DND-41 (cell line): ENCODE data around the gene ABHD16B.

ENCODE experiments used
- CTCF ChIP-seq: IDR thresholded peaks from 2 replicates; pipeline ENCODE4 v1.5.1; 2012; ENCODE audit warnings: borderline replicate concordance, low read length, moderate library complexity, mild to moderate bottlenecking; ENCODE audit not compliant: poor library complexity, severe bottlenecking; ENCODE audit errors: extremely low read depth
- EZH2 ChIP-seq: IDR thresholded peaks from 3 replicates; pipeline ENCODE4 v1.6.1; 2012; ENCODE audit warnings: borderline replicate concordance, low read depth, mild to moderate bottlenecking, moderate library complexity, low read length, inconsistent platforms; ENCODE audit not compliant: severe bottlenecking

GRCh38 chr20:63857764-63858392 is 3.4 kb upstream of the ABHD16B start:
- TF ChIP-seq CTCF (no peak), EZH2 (no peak)
